Endothelial cell of umbilical vein (primary cell): Measurements from ENCODE around the gene PLCH1. TPM values are rescaled to one million over a fixed set of nuclear protein-coding genes. Genes with fewer than 3 reads are reported as not detected.

ENCODE experiments used
- BruUV-seq: library from RNA; stranded (reverse); fragments of 400-500 nt; replicated peaks from 2 replicates; lab custom pipeline; 2021; lab: Mats Ljungman, UMichigan
- CTCF ChIA-PET: fragments of 300-600, 350-600 bp; sonication (Branson Sonifier 250); formaldehyde crosslinking; loops from one replicate; lab custom pipeline; 2021; ENCODE audit warnings: antibody characterized with exemption, inconsistent platforms; lab: Charles Lee
- POLR2A ChIA-PET: fragments of 300-600, 350-600 bp; sonication (Branson Sonifier 250); formaldehyde crosslinking; loops from one replicate; lab custom pipeline; 2021; ENCODE audit warnings: antibody characterized with exemption, inconsistent platforms; lab: Charles Lee
- DNase-seq: peaks from one replicate; pipeline ENCODE4 v3.0.0-alpha.2; 2011; ENCODE audit warnings: low read depth, low spot score
- FAIRE-seq: peaks from 2 replicates; lab custom pipeline; 2011; peaks lifted over from hg19 to GRCh38; lab: Jason Lieb, UNC
- H2AFZ ChIP-seq: 2 replicates; pipeline ENCODE4 v1.6.0; 2012; ENCODE audit warnings: low read depth, low read length, control low read depth, inconsistent platforms
- H3K27ac ChIP-seq: 2 replicates; pipeline ENCODE4 v1.5.1; 2011; ENCODE audit warnings: low read depth, mild to moderate bottlenecking, control low read depth, low read length, moderate library complexity; ENCODE audit not compliant: insufficient read depth
- H3K27me3 ChIP-seq, 2 experiments: 2 replicates each; pipeline versions ENCODE4 v1.6.0 to v1.6.1; 2011; ENCODE audit warnings: low read length in 2 of 2, mixed read lengths in 1 of 2; ENCODE audit not compliant: control insufficient read depth in 2 of 2, insufficient read depth in 2 of 2
- H3K36me3 ChIP-seq, 2 experiments: 2 replicates in 1 of 2; 3 replicates in 1 of 2; pipeline ENCODE4 v1.5.1; 2011; ENCODE audit warnings: low read length in 2 of 2, mild to moderate bottlenecking in 1 of 2, moderate library complexity in 1 of 2; ENCODE audit not compliant: control insufficient read depth in 2 of 2, insufficient read depth in 2 of 2; ENCODE audit errors: extremely low read depth in 1 of 2
- H3K4me1 ChIP-seq: 3 replicates; pipeline ENCODE4 v1.5.1; 2011; ENCODE audit warnings: mild to moderate bottlenecking, low read length; ENCODE audit not compliant: control insufficient read depth, insufficient read depth; ENCODE audit errors: extremely low read depth
- H3K4me2 ChIP-seq: 2 replicates; pipeline ENCODE4 v1.6.1; 2011; ENCODE audit warnings: low read length, control low read depth, mixed read lengths; ENCODE audit not compliant: insufficient read depth
- H3K4me3 ChIP-seq, 3 experiments: fragments of 200-600 bp in 1 of 3; sonication (generic), shearing (Covaris generic) in 1 of 3; replicated peaks in 1 of 3; 2 replicates each; pipeline ENCODE4 v1.5.1; 2011 to 2016; ENCODE audit warnings: control low read depth in 3 of 3, low read length in 3 of 3, mild to moderate bottlenecking in 2 of 3, inconsistent platforms in 1 of 3, low read depth in 1 of 3, moderate library complexity in 1 of 3; ENCODE audit not compliant: insufficient read depth in 1 of 3
- H3K79me2 ChIP-seq: 2 replicates; pipeline ENCODE4 v1.6.0; 2012; ENCODE audit warnings: low read length, inconsistent platforms; ENCODE audit not compliant: control insufficient read depth, insufficient read depth
- H3K9ac ChIP-seq: replicated peaks from 2 replicates; pipeline ENCODE3; 2011; ENCODE audit warnings: low read length, control low read depth; ENCODE audit not compliant: insufficient read depth; ENCODE audit errors: extremely low read depth
- H3K9me1 ChIP-seq: replicated peaks from 3 replicates; pipeline ENCODE4 v1.6.0; 2011; ENCODE audit warnings: mild to moderate bottlenecking, low read length; ENCODE audit not compliant: control insufficient read depth, insufficient read depth; ENCODE audit errors: extremely low read depth
- H3K9me3 ChIP-seq: replicated peaks from 2 replicates; pipeline ENCODE4 v1.5.1; 2012; ENCODE audit warnings: low read length, inconsistent platforms; ENCODE audit not compliant: control insufficient read depth, insufficient read depth
- H4K20me1 ChIP-seq: replicated peaks from 2 replicates; pipeline ENCODE3; 2011; ENCODE audit warnings: mild to moderate bottlenecking, low read length; ENCODE audit not compliant: control insufficient read depth, insufficient read depth; ENCODE audit errors: extremely low read depth
- EZH2 ChIP-seq: IDR thresholded peaks from 2 replicates; pipeline ENCODE4 v1.6.1; 2012; ENCODE audit warnings: borderline replicate concordance, low read depth, mild to moderate bottlenecking, moderate library complexity, low read length, inconsistent platforms; ENCODE audit not compliant: severe bottlenecking
- FOS ChIP-seq: IDR thresholded peaks from 2 replicates; pipeline ENCODE4 v1.6.1; 2011; ENCODE audit warnings: mild to moderate bottlenecking, low read length, moderate library complexity, borderline replicate concordance; ENCODE audit not compliant: insufficient read depth
- GATA2 ChIP-seq: IDR thresholded peaks from 2 replicates; pipeline ENCODE4 v1.7.0; 2011; ENCODE audit warnings: low read depth, mild to moderate bottlenecking, moderate library complexity, mixed read lengths, low read length; ENCODE audit not compliant: insufficient read length, insufficient read depth
- JUN ChIP-seq: IDR thresholded peaks from 2 replicates; pipeline ENCODE4 v1.6.1; 2011; ENCODE audit warnings: borderline replicate concordance, low read depth; ENCODE audit not compliant: insufficient read length, insufficient read depth
- MYC ChIP-seq: IDR thresholded peaks from one replicate; pipeline ENCODE4 v1.6.1; 2011; ENCODE audit warnings: mild to moderate bottlenecking, low read depth, low read length
- POLR2A ChIP-seq: IDR thresholded peaks from 2 replicates; pipeline ENCODE4 v1.6.1; 2012; ENCODE audit warnings: low read depth, mild to moderate bottlenecking, control low read depth, low read length
- POLR2AphosphoS5 ChIP-seq: IDR thresholded peaks from 2 replicates; pipeline ENCODE4 v1.6.1; 2012; ENCODE audit warnings: low read depth, mild to moderate bottlenecking, control low read depth, low read length, moderate library complexity; ENCODE audit not compliant: insufficient read depth
- dilution Hi-C: fragments of 300-500 bp; cut with MboI; formaldehyde crosslinking; loops from one replicate; pipeline ENCODE4 v1.15.0; 2019; ENCODE audit warnings: low sequenced_read_pairs; ENCODE audit not compliant: extremely low pct_ligation_motif_present
- intact Hi-C: fragments of 100-400 bp; cut with micrococcal nuclease; formaldehyde crosslinking; loops from one replicate; pipeline ENCODE4 v1.10.0; 2022
- polyA plus RNA-seq, 4 experiments: library from polyadenylated mRNA; depleted of rRNA in 3 of 4; stranded (reverse) in 3 of 4; unstranded in 1 of 4; fragments of >200 nt; gene quantifications; 2 replicates each; pipeline versions ENCODE4 v1.2.1 to v1.2.3, GENCODE V29; 2011 to 2012; ENCODE audit warnings: missing spikeins in 1 of 4
- total RNA-seq: library from RNA; stranded (reverse); gene quantifications from 2 replicates; pipeline ENCODE4 v1.2.3, GENCODE V29; 2021
- TF ChIP-seq, protein P1 (sequence below), 2 donors: IDR thresholded peaks; 1 replicate in 1 of 2; 2 replicates in 1 of 2; pipeline ENCODE4 v1.5.1; 2011; ENCODE audit warnings: low read length in 2 of 2, mild to moderate bottlenecking in 2 of 2, moderate library complexity in 2 of 2, control low read depth in 1 of 2, inconsistent platforms in 1 of 2, low read depth in 1 of 2; ENCODE audit not compliant: insufficient read depth in 1 of 2; ENCODE audit errors: extremely low read depth in 1 of 2
- TF ChIP-seq, protein P2 (sequence below): IDR thresholded peaks from 2 replicates; pipeline ENCODE4 v1.6.1; 2011; ENCODE audit not compliant: insufficient read depth, insufficient read length

PLCH1 gene
- total and polyA plus RNA-seq, 2 donors (not counting 3 experiments of a cell fraction or from before 2014, with no cell fraction given), result 0.03 TPM; not detected in 1

DNA sequence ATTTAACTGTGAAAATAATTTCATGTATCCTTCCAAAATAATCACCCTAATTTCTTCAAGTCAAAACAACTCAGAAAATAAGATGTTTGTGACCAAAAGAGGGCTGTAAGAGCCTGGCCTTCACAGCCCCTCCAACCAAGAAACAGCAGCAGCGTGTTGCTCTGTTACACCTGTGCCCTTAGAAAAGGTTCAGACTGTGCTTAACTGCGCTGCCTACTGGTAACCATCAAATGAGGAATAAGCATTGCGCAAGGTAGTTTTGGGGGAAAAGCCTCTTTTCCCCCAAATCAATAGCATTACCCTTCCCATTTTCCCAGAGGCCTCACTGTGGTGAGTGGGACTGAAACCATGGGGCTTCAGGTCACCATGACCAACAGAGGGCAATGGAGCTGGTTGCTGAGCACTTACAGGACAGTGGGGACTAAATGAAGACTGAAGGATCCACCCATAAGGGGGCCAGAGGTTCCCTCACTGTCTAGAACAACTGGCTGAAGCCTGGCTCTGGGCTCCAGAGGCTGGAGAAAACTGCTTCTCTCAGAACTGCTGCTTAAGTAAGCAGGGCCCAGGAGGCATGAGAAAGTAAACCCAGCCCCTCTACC is 110.7 kb downstream of the PLCH1 start:
- no peaks in the 10 kb centered on the region for H3K27me3 ChIP-seq
- H3K4me3 ChIP-seq, result no peak overlapping the region
- dilution Hi-C loops, result no loop called here
- no peak overlapping the region for H3K4me2 ChIP-seq
- H3K27ac ChIP-seq, result no peak overlapping the region
- no peaks in the 10 kb centered on the region for H3K36me3 ChIP-seq
- H3K4me1 ChIP-seq, result no peaks in the 10 kb centered on the region
- FAIRE-seq, result no peak
- TF ChIP-seq JUN (no peak), POLR2AphosphoS5 (no peak), MYC (no peak), GATA2 (no peak), POLR2A (no peak), FOS (no peak), EZH2 (no peak)
- TF ChIP-seq, protein P1, sequence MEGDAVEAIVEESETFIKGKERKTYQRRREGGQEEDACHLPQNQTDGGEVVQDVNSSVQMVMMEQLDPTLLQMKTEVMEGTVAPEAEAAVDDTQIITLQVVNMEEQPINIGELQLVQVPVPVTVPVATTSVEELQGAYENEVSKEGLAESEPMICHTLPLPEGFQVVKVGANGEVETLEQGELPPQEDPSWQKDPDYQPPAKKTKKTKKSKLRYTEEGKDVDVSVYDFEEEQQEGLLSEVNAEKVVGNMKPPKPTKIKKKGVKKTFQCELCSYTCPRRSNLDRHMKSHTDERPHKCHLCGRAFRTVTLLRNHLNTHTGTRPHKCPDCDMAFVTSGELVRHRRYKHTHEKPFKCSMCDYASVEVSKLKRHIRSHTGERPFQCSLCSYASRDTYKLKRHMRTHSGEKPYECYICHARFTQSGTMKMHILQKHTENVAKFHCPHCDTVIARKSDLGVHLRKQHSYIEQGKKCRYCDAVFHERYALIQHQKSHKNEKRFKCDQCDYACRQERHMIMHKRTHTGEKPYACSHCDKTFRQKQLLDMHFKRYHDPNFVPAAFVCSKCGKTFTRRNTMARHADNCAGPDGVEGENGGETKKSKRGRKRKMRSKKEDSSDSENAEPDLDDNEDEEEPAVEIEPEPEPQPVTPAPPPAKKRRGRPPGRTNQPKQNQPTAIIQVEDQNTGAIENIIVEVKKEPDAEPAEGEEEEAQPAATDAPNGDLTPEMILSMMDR (IDR thresholded peaks at IDR 0.05; ENCODE audit: extremely low read depth in 1 of 2, insufficient read depth in 1 of 2, low read depth in 1 of 2, low read length in 2 of 2), result no peak
- TF ChIP-seq, protein P2, sequence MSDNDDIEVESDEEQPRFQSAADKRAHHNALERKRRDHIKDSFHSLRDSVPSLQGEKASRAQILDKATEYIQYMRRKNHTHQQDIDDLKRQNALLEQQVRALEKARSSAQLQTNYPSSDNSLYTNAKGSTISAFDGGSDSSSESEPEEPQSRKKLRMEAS, result no peak
- no peak overlapping the region for H2AFZ ChIP-seq
- no peak for DNase-seq
- intact Hi-C loops, result no loop called here
- ChIA-PET CTCF (no interaction called here), POLR2A (no interaction called here)
- no peaks in the 10 kb centered on the region for H3K9me1 ChIP-seq
- H3K79me2 ChIP-seq, result no peaks in the 10 kb centered on the region
- H3K9ac ChIP-seq, result no peak overlapping the region
- H3K9me3 ChIP-seq, result no peaks in the 10 kb centered on the region
- H4K20me1 ChIP-seq, result no peaks in the 10 kb centered on the region
- BruUV-seq, result no TSS peak
